NCI-H1417 treated with DMSO at 0.1 percent for 48 hours (cell line): Measurements from ENCODE around the gene CDR2.
"Not testable (repeated sequence)": the region's sequence is repeated elsewhere in the genome, so short reads cannot be mapped to it uniquely, and the experiment has no call there.

Experiments used
- DNase-seq: peaks from one replicate; lab custom pipeline; 2025; lab: John Stamatoyannopoulos, UW

Gene CDR2

DNA sequence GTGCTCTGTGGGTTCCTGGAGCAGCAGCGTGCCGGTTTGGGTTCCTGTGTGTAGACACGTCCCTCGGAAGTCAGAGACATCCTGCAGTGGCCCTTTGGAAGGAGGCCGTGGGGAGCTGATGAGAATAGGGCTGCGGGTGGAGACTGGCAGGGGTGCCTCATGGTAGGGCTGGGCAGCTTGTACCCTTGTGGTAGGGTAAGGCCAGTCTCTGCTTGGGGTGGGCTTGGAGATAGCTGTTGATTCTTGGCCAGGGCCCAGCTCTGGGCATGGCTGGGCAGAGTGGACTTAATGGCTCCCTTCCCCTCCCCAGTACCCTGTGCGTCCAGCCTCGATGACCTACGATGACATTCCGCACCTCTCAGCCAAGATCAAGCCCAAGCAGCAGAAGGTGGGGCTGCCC is 66.6 kb downstream of the CDR2 start:
- DNase-seq = no peak

DNA sequence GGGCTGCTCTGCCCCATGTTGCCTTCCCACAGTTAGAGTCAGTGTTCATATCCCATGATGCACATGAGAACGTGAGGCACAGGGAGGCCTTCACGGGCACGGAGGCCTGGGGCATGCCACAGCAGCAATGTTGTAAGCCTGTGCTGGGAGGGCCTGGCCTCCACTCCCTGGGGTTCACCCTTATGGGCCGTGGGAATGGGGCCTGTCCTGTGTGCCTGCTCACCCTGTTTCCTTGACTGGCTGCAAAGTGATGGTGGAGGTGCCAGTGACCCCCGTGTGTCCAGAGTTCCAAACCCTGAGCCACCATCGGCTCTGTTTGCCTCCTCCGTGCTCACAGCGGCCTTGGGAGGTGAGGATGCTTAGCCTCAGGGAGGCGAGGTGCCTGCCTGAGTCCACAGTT is 67.6 kb downstream of the CDR2 start:
- no peak for DNase-seq

DNA sequence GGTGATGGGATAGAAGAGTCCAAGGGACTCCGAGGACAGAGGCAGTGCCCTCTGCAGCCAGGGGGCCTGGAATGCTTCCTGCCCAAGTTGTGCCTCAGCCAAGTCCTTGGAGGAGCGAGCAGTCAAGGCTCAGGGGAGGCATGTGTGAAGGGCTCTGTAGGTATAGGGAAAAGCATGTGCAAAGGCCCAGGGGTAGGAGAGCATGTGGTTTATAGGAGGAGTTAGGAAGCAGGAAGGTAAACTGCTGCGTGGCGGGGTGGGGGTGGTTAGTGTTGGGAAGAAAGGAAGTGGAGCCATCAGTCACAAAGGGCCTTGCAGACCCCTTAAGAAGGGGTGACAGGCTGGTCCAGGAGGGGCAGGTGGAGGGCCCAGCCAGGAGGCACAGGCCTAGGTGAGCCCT is 70.0 kb downstream of the CDR2 start:
- no peak for DNase-seq

DNA sequence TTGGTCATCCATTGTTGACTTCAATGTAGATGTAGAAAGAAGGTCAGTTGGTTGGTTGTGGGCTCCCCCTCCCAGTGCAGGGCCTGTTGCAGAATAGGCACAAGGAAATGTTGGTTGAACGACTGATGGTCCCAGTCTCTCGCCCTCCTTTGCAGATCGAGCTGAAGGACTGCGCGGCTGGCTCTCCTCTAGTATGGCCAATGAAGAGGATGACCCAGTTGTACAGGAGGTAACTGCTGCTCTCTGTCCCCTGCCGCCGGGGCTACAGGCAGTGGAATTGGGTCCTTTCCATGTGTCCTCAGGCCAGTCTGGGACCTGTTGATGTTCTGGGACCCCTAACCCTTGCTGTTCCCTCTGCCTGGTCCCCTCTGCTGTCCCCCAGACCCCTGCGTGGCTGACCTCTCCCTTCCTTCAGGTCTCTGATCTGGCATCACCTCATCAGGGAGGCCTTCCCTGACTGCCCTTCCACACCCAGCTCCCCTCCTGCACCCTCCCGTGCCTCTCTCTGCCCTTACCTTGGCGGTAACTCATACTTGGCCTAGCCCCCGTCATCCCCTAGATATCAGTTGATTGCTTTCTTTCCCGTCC is 71.5 kb downstream of the CDR2 start:
- DNase-seq = no peak

DNA sequence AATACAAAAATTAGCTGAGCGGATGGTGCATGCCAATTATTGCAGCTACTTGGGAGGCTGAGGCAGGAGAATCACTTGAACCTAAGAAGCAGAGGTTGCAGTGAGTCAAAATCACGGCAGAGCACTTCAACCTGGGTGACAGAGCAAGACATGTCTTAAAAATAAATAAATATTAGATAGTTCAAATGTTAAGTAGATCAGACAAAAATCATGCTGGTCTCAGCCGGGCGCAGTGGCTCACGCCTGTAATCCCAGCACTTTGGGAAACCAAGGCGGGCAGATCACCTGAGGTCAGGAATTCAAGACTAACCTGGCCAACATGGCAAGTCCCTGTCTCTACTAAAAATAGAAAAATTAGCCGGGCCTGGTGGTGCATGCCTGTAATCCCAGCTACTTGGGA is 73.0 kb downstream of the CDR2 start:
- DNase-seq = not testable (repeated sequence)

DNA sequence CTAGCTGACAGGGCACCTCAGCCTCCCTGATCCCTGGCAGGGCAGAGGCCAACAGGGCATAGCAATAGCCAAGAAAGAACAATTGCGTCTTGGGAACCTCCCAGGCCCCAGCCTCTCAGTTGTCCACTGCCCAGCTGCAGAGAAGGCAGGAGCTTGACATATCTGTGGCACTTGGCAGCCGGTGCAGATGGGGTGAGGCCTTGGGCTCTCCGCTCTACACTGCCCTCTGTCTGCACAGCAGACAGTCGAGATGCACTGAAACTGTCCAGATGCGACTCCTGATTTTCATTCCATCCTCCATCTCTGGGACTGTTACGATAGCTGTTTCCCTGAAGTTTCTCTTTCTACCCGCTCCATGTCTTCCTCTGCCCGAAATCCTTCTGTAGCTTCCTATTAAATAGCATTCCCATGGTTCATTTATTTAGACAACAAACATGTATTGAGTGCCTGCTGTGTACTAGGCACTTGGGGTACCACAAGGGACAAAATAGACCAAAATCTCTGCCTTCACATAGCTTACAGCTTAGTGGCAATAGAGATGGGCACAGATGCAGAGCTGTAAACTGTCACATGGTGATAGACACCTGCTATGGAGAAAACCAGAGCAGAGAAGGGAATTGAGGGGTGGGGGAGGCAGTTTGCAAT is 73.9 kb downstream of the CDR2 start:
- DNase-seq = no peak

DNA sequence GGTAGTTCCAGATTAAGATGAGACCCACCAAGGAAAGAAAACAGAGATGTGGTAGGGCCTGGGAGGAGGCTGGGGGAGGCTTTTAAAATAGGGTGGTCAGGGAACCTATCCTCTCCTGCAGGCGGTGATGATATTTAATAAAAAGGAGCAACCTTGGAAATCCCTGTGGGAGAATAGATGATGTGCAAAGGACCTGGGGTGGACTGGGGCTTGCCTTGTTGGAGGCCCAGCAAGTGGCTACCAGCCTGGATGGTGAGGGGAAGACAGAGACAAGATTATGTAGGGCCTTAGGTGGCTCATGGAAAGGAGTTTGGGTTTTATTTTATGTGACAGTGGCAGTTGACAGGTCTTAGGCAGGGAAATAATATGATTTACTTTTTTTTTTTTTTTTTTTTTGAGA is 75.4 kb downstream of the CDR2 start:
- no peak for DNase-seq

DNA sequence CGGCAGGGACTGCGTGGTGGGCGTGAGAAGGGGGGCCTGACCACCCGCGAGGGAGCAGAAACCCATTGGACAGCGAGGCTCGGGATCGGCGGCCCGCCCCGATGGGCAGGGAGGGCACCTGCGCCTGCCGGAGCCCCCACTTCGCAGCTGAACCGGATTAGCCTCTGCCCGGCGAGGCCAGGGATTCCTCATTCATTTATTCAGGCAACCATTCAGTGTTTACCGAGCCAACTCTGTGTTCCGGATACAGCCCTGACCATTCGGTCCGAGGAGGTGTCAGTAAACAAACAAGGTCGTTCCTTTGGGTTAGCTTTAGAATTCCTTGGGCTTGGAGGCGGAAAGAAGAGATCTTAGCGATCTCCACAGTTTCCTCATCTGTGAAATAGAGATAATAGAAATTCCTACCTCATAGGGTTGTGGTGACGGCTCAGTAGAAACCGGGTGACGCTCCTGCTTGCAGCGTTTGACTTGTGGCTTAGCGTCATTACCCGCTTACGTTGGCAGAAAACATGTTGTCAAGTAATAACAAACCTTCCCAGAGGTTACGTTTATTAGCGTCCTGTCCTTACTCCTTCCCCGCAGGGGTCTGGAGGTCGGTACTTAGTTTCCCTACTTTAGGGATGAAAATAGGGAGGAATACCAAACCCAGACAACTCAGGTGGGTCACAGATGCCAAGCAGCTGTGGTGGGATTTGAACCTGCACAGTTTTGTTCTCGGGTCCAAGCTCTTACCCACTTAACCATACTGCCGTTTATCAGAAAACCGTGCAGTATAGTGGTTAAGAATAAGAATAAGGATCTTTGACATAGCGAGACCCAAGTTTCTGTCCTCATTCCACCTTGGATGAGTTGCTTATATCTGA is 76.3 kb downstream of the CDR2 start:
- DNase-seq = peak; percentile 82

DNA sequence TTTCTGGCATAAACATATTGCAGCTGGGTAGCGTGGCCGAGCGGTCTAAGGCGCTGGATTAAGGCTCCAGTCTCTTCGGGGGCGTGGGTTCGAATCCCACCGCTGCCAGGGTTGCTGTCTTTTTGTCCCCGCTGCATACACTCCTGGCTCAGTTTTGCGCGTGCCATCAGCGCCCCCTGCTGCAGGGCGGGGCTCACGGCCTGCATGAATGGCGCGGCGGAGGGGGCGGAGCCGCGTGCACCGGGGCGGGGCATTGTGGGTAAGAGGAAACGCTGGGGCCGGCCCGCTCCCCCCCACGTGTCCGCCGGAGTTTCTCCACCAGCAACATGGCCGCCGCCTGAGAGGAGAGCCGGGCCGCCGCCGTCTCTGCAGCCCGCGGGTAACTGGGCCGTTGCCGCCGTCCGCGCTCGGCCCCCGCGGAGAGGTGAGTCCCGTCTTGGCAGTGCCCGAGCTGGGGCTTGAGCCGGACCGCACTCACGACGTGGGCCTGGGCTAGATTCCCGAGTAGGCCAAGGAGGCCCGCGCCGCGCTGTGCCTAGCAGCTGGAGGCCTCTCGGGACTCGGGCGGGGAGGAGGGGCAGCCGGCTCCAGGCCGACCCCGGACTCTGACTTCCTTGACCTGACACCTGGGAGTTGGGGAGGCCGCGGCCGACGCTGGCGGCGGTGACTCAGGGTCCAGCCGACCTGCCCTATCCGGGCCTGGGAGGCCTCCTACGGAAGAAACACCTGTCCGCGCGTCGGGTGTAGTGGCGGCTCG is 77.1 kb downstream of the CDR2 start, which contains the start of gene POLR3E:
TSS of gene POLR3E (plus strand) at position 296 of the 757 bp plus-strand sequence. CDS start 5,560 bp downstream, outside the sequence.
- peak; percentile 91 for DNase-seq

DNA sequence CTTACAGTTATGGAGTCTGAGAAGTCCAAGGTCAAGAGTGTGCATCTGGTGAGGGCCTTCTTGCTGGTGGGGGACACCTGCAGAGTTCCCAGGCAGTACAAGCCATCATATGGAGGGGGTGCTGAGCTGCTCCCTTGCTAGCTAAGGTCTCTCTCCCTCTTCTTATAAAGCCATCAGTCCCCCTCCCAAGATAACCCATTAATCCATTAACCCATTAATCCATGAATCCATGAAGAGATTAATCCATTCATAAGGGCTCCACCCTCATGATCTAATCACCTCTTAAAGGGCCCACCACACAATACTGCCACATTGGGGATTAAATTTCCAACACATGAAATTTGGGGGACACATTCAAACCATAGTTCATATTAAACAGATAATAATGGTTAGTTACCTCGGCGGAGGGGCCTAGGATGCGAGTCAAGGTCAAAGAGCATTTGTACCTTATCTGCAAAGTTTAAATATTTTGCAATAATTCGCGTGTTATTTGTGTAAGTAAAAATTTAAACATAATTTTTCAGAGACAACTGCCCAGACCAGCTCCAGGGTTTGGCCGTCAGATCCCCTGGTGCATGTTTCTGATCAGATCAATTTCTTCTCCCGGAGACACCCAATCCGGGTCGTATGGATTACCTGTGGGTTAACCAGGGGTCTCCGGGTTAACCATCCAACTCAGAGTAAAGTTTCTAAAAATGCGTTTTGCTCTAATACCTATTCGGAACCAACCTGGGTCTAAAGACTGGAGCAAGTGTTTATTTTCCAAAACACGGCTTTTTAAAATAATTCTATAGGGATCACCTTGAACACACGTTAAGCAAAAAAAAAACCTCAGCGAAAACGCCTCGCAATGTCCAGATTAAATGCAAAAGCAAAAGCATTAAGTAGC is 78.0 kb downstream of the CDR2 start:
- no peak for DNase-seq
